Body of pancreas (tissue), 4 donors: Measurements from ENCODE around the gene COQ7. TPM values are rescaled to one million over a fixed set of nuclear protein-coding genes. Genes with fewer than 3 reads are reported as not detected.

ENCODE experiments used
- ATAC-seq: fragments of 150-250 bp; one replicate; pipeline ENCODE4 v1.9.1; 2016
- DNase-seq, 4 donors: peaks; one replicate each; pipeline ENCODE4 v3.0.0-alpha.2; 2019
- H3K27ac ChIP-seq, 4 donors: fragments of 200-600 bp; sonication (generic); 1 replicate in 3 of 4; 2 replicates in 1 of 4; pipeline versions ENCODE4 v1.5.1 to v1.6.1; 2016 to 2019; ENCODE audit warnings: mild to moderate bottlenecking in 1 of 4, mixed read lengths in 1 of 4, moderate library complexity in 1 of 4
- H3K27me3 ChIP-seq, 2 donors: fragments of 200-600 bp; sonication (generic); one replicate each; pipeline ENCODE4 v1.6.0; 2016; ENCODE audit warnings: mild to moderate bottlenecking in 1 of 2
- H3K36me3 ChIP-seq, 2 donors: fragments of 200-600 bp; sonication (generic); replicated peaks in 1 of 2; 2 replicates each; pipeline ENCODE4 v1.5.1; 2016; ENCODE audit warnings: low read depth in 2 of 2; ENCODE audit not compliant: insufficient read depth in 1 of 2
- H3K4me1 ChIP-seq: fragments of 200-600 bp; sonication (generic); one replicate; pipeline ENCODE4 v1.6.0; 2016
- H3K4me3 ChIP-seq, 2 donors: fragments of 200-600 bp; sonication (generic); 1 replicate in 1 of 2; 2 replicates in 1 of 2; pipeline ENCODE4 v1.5.1; 2016 to 2019
- H3K9me3 ChIP-seq, 3 donors: fragments of 200-600 bp; sonication (generic); 1 replicate in 2 of 3; 2 replicates in 1 of 3; pipeline ENCODE4 v1.5.1; 2016
- POLR2A ChIP-seq, 3 donors: fragments of 450-650 bp; IDR thresholded peaks; one replicate each; pipeline ENCODE4 v1.6.1; 2016; ENCODE audit warnings: antibody characterized with exemption in 3 of 3, mild to moderate bottlenecking in 2 of 3
- WGBS, 2 donors: methylation state at CpG; one replicate each; pipeline ENCODE4 v1.1.5; 2017; 5-methylcytosine and 5-hydroxymethylcytosine counted together
- intact Hi-C: fragments of 100-400 bp; cut with DNase I; formaldehyde crosslinking; loops from one replicate; pipeline ENCODE4 v1.15.1; 2023
- total RNA-seq, 2 donors: library from RNA; depleted of rRNA; stranded (reverse); fragments of >200 nt; gene quantifications; one replicate each; pipeline ENCODE4 v1.1.0, GENCODE V29; 2016
- TF ChIP-seq, protein P1 (sequence below), 7 experiments: fragments of 450-650 bp in 4 of 7; fragments of 200-600 bp in 3 of 7; sonication (generic) in 3 of 7; IDR thresholded peaks; one replicate each; pipeline ENCODE4 v1.5.1; 2016 to 2019; ENCODE audit warnings: antibody characterized with exemption in 7 of 7

COQ7 gene
- total RNA-seq, 2 donors from 2014 or later: 8.6 to 9.1 TPM

- ATAC-seq (no peak), DNase-seq (no peak)
- Histone ChIP-seq H3K27me3 (no peaks in the 10 kb centered on the region), H3K4me1 (no peaks in the 10 kb centered on the region), H3K4me3 (no peak overlapping the region), H3K27ac (no peak overlapping the region), H3K36me3 (no peaks in the 10 kb centered on the region), H3K9me3 (no peaks in the 10 kb centered on the region)
- WGBS, 2 donors: 78 to 88% methylated on average over 2 of the region's 2 CpGs
- intact Hi-C loops: no loop called here
- TF ChIP-seq, protein P1, sequence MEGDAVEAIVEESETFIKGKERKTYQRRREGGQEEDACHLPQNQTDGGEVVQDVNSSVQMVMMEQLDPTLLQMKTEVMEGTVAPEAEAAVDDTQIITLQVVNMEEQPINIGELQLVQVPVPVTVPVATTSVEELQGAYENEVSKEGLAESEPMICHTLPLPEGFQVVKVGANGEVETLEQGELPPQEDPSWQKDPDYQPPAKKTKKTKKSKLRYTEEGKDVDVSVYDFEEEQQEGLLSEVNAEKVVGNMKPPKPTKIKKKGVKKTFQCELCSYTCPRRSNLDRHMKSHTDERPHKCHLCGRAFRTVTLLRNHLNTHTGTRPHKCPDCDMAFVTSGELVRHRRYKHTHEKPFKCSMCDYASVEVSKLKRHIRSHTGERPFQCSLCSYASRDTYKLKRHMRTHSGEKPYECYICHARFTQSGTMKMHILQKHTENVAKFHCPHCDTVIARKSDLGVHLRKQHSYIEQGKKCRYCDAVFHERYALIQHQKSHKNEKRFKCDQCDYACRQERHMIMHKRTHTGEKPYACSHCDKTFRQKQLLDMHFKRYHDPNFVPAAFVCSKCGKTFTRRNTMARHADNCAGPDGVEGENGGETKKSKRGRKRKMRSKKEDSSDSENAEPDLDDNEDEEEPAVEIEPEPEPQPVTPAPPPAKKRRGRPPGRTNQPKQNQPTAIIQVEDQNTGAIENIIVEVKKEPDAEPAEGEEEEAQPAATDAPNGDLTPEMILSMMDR (IDR thresholded peaks at IDR 0.05): no peak
- no peak for TF ChIP-seq POLR2A (IDR thresholded peaks at IDR 0.05)
Observed at GRCh38 chr16:19092653-19093410, 25.4 kb downstream of the COQ7 start.

GRCh38 chr16:19093631-19094541 lies 26.5 kb downstream of the COQ7 start:
- Histone ChIP-seq H3K4me1 (no peaks in the 10 kb centered on the region), H3K27me3 (no peaks in the 10 kb centered on the region), H3K9me3 (no peaks in the 10 kb centered on the region), H3K4me3 (no peak overlapping the region), H3K36me3 (no peaks in the 10 kb centered on the region), H3K27ac (no peak overlapping the region)
- no peak for TF ChIP-seq POLR2A (IDR thresholded peaks at IDR 0.05)
- TF ChIP-seq, protein P1 (IDR thresholded peaks at IDR 0.05): no peak
- intact Hi-C loops: no loop called here
- DNase-seq (no peak), ATAC-seq (no peak)
- WGBS, 2 donors: 67 to 70% methylated on average over 15 of the region's 15 CpGs

GRCh38 chr16:19094542-19095365 lies 27.3 kb downstream of the COQ7 start:
- no peaks in the 10 kb centered on the region for H3K27me3 ChIP-seq
- no peak overlapping the region for H3K27ac ChIP-seq
- WGBS, 2 donors: 62 to 65% methylated on average over 11 of the region's 11 CpGs
- TF ChIP-seq POLR2A (IDR thresholded peaks at IDR 0.05): no peak
- TF ChIP-seq, protein P1 (IDR thresholded peaks at IDR 0.05): no peak
- peak; percentile 85 for ATAC-seq
- no peaks in the 10 kb centered on the region for H3K9me3 ChIP-seq
- DNase-seq: peak; percentile 44 to 75 (median 54)
- H3K36me3 ChIP-seq: no peaks in the 10 kb centered on the region
- H3K4me1 ChIP-seq: no peaks in the 10 kb centered on the region
- intact Hi-C loops: no loop called here
- H3K4me3 ChIP-seq: no peak overlapping the region

GRCh38 chr16:19095654-19096053 lies 28.2 kb downstream of the COQ7 start:
- Histone ChIP-seq H3K27ac (no peak overlapping the region), H3K4me3 (no peak overlapping the region), H3K36me3 (no peaks in the 10 kb centered on the region), H3K4me1 (no peaks in the 10 kb centered on the region), H3K9me3 (no peaks in the 10 kb centered on the region), H3K27me3 (no peaks in the 10 kb centered on the region)
- DNase-seq (no peak), ATAC-seq (no peak)
- WGBS, 2 donors: 76 to 88% methylated on average over 5 of the region's 5 CpGs
- TF ChIP-seq, protein P1 (IDR thresholded peaks at IDR 0.05): no peak
- TF ChIP-seq POLR2A (IDR thresholded peaks at IDR 0.05): no peak
- intact Hi-C loops: no loop called here
